HG02938 (cell line): ENCODE results near the gene POMGNT1.

Experiments used
- ATAC-seq: cut with Tn5 transposase; IDR thresholded peaks from one replicate; pipeline ENCODE4 v1.9.1; 2021; ENCODE audit warnings: mild to moderate bottlenecking, moderate library complexity; ENCODE audit not compliant: unreplicated experiment

Gene POMGNT1

GRCh38 chr1:46158312-46159281, 39.6 kb downstream of the POMGNT1 start:
- peak; percentile 69 for ATAC-seq

GRCh38 chr1:46157916-46158311, 40.3 kb downstream of the POMGNT1 start:
- ATAC-seq = no peak

DNA sequence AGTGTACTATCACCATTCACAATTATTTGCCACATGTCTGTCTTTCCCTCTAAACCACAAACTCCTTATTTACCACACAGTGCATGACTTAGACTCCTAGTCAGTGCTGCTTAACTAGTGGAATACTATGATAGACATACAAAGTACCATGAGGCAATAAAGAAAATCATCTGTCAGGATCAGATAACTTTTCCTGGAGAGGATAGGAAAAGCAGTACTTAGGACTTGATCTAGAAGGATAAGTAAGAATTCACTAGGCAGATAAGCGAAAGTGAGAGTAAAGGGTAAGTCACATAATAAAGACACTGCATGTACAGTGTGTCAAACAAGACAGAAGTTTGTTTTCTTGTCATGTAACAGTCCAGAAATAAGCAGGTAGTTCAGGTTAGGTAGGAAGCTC, 44.5 kb downstream of the POMGNT1 start:
- ATAC-seq = no peak

DNA sequence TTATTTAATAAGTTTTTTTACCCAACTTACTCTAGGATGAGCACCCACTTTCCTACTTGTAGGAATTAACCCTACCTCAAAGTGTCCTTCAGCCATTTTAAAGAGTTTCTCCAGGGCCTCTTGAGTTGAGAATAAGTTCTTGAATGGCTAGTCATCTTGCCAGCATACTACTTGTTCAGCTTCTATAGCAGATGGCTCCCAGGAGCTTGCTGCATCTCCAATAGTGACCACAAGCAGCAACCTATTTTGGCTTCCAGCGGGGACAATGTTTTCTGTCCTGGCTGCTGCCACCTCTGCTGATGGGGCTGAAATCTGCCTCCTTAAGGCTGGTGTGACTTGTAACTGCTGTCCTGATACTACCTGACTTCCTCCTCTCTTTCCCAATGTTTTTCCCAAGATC, 45.0 kb downstream of the POMGNT1 start:
- ATAC-seq = no peak

DNA sequence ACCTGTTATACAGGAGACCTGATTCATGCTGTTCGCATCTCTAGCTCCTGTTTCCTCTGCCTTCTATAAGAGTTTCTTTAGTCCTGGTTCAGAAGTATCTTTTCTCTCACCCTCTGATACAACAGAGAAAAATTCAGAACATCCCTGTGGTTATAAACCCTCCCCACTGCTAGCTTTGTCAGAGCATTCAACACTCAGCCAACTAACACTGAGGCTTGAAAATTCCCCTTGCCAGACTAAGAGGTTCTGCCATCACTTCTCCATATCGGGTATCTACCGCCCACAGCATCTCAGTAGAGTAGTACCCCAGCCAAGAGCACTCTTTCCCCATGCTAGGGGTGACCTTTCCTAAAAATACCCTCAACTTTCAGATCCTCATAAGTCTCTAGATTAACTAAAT, 46.2 kb downstream of the POMGNT1 start:
- no peak for ATAC-seq

GRCh38 chr1:46150085-46150484, 48.1 kb downstream of the POMGNT1 start:
- no peak for ATAC-seq

- ATAC-seq = no peak
Observed at GRCh38 chr1:46148318-46148717, 49.9 kb downstream of the POMGNT1 start.
